Parathyroid adenoma (tissue), 2 donors: ENCODE data around the gene ZNF286A.
"Not testable (repeated sequence)": the region's sequence is repeated elsewhere in the genome, so short reads cannot be mapped to it uniquely, and the experiment has no call there.

Experiments used
- H2AFZ ChIP-seq: fragments of 300-600 bp; sonication (generic); one replicate; pipeline ENCODE4 v1.7.0; 2017; ENCODE audit warnings: antibody characterized with exemption, mild to moderate bottlenecking
- H3K27ac ChIP-seq: fragments of 300-600 bp; sonication (generic); one replicate; pipeline ENCODE4 v1.7.0; 2017
- H3K27me3 ChIP-seq: fragments of 300-600 bp; sonication (generic); one replicate; pipeline ENCODE4 v1.7.0; 2017; ENCODE audit warnings: low read length; ENCODE audit not compliant: control insufficient read depth, insufficient read depth
- H3K36me3 ChIP-seq: fragments of 300-600 bp; sonication (generic); one replicate; pipeline ENCODE4 v1.7.0; 2017; ENCODE audit warnings: low read length; ENCODE audit not compliant: control insufficient read depth, insufficient read depth
- H3K4me1 ChIP-seq: fragments of 300-600 bp; sonication (generic); one replicate; pipeline ENCODE4 v1.7.0; 2017; ENCODE audit warnings: control low read depth
- H3K4me2 ChIP-seq: fragments of 300-600 bp; sonication (generic); one replicate; pipeline ENCODE4 v1.7.0; 2017; ENCODE audit warnings: low read length
- H3K4me3 ChIP-seq: fragments of 300-600 bp; sonication (generic); one replicate; pipeline ENCODE4 v1.7.0; 2017; ENCODE audit warnings: low read depth, low read length
- H3K79me2 ChIP-seq: fragments of 300-600 bp; sonication (generic); one replicate; pipeline ENCODE4 v1.7.0; 2017; ENCODE audit warnings: control low read depth
- H3K9ac ChIP-seq: fragments of 300-600 bp; sonication (generic); one replicate; pipeline ENCODE4 v1.7.0; 2017; ENCODE audit warnings: mild to moderate bottlenecking
- H3K9me3 ChIP-seq: fragments of 300-600 bp; sonication (generic); one replicate; pipeline ENCODE4 v1.7.0; 2017; ENCODE audit warnings: low read length; ENCODE audit not compliant: control insufficient read depth
- donor health status: primary hyperparathyroidism.

ZNF286A gene

DNA sequence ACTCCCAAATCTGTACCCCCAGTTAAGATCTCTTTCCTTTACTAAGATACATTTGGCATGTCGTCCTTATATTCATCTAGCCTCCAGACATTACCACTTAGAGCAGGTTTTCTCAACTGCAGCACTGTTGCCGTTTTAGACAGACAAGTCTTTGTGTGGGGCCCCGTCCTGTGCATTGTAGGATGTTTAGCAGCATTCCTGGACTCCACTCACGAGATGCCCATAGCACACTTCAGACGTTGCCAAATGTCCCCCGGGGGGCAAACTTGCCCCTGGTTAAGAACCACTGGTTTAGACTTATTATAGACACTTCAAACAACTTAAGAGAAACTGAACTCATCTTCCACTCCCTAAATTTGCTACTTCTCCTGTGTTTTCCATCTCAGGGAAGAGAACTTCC lies 23.6 kb upstream of the ZNF286A start:
- H3K27me3 ChIP-seq, H3K4me3 ChIP-seq, H3K36me3 ChIP-seq, H3K9me3 ChIP-seq, H3K4me2 ChIP-seq, H2AFZ ChIP-seq, H3K4me1 ChIP-seq, H3K9ac ChIP-seq, H3K79me2 ChIP-seq, H3K27ac ChIP-seq: not testable (repeated sequence)

DNA sequence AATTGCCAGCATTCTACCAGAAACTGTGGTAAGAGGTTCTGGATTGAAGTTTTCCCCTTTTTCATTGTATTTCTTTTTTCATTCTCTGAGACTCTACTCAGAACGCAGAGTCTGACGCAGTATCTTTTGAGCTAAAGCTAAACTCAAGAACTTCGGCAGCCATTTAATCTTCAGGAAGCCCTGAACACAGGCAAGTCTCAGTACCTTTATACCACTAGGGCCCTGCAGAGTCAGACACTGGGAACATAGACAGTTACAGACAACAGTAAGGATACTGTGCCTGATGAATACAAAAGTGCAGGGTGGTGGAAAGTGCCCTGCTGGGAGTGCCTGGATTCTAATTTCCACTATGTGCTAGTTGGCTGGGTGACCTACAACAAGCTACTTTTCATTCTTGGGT lies 16.4 kb upstream of the ZNF286A start:
- H2AFZ ChIP-seq = peak overlapping the region; percentile 99
- not testable (repeated sequence) for H3K79me2 ChIP-seq, H3K9me3 ChIP-seq, H3K27me3 ChIP-seq, H3K4me3 ChIP-seq, H3K36me3 ChIP-seq, H3K4me2 ChIP-seq, H3K4me1 ChIP-seq, H3K27ac ChIP-seq, H3K9ac ChIP-seq

DNA sequence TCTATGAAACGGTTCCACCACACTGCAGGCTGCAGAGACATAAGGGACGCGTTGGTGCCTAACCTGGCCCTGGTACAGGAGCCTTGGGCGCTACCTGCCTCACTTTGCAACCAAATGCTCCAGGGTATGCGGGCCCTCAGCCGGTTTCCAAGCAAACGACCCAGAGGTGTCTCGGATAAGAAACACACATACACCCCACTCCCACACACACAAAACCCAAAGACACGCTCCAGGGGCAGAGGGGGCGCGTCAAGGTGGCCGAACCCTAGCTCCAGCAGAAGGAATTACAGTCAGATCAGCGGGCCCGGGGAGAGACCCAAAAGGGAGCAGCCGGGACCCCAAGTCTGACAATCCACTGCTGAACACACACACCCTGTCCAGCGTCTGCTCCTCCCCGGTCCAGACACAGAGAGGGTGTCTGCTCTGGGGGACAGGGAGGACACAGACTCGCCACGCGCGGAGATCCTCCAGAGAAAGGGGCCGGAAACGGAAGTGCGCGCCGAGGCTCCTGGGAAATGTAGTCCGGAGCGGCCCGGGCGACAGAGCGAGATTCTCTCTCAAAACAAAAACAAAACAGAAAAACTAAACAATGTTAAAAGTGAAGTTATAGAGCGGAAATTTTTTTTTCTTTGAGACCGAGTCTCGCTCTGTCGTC lies 15.6 kb upstream of the ZNF286A start, which contains the start of gene TRIM16:
Gene TRIM16, minus strand, starts transcription at position 488 of the 655 bp plus-strand sequence. CDS start 32,702 bp downstream, outside the sequence.
- not testable (repeated sequence) for H3K36me3 ChIP-seq, H3K27me3 ChIP-seq, H3K9ac ChIP-seq, H3K9me3 ChIP-seq, H3K79me2 ChIP-seq, H3K4me1 ChIP-seq
- peak within 1 kb of the TSS; percentile 99 for H2AFZ ChIP-seq
- H3K4me3 ChIP-seq = peak within 1 kb of the TSS; percentile 72
- H3K27ac ChIP-seq = peak within 1 kb of the TSS; percentile 47
- peak within 1 kb of the TSS; percentile 71 for H3K4me2 ChIP-seq

DNA sequence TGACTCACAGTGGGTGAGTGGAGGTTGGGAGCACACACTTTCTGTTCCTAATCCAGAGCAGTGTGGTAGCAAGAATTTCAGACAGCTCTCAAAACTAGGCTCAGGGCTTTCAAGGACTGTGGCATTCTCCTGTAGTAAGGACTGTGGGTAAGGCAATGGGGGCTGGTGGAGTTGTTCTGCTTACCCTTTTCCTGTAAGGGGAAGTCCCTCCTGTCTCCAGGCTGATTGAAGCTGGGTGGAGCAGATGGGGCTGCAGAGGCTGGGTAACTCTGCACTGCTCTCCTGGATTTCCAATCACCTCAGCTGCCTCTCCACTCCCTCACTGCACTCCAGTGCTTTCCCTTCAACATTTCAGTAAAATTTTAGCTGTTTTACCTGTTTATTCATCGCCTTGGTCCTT lies 12.1 kb upstream of the ZNF286A start:
- H3K27ac ChIP-seq, H3K36me3 ChIP-seq, H3K9me3 ChIP-seq, H3K4me1 ChIP-seq, H3K4me3 ChIP-seq, H3K9ac ChIP-seq, H3K79me2 ChIP-seq, H3K27me3 ChIP-seq, H2AFZ ChIP-seq, H3K4me2 ChIP-seq: not testable (repeated sequence)

DNA sequence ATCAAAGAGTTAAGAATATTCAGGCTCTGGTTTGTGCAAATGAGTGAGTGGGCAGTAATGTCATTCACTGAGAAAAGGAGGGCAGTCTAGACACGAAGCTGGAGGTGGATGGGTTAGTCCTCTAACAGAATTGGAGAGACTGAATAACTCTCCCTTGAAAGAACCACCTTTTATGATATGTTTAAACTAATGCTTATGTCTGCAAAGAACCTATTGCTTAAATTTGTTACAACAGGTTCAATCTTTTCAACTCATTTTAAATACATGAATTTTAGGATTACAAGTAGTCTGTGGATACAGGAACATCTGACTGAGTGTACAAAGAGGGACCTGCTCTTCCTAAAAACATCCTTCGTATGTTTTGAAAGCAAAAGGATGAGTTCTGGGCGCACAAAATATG lies 585 bp upstream of the ZNF286A start:
- H3K36me3 ChIP-seq, H3K9me3 ChIP-seq, H3K9ac ChIP-seq, H3K4me1 ChIP-seq, H3K27me3 ChIP-seq, H3K79me2 ChIP-seq: not testable (repeated sequence)
- Histone ChIP-seq H3K27ac (peak overlapping the region; percentile 57), H3K4me2 (peak overlapping the region; percentile 58), H2AFZ (peak overlapping the region; percentile 97), H3K4me3 (peak overlapping the region; percentile 69)

DNA sequence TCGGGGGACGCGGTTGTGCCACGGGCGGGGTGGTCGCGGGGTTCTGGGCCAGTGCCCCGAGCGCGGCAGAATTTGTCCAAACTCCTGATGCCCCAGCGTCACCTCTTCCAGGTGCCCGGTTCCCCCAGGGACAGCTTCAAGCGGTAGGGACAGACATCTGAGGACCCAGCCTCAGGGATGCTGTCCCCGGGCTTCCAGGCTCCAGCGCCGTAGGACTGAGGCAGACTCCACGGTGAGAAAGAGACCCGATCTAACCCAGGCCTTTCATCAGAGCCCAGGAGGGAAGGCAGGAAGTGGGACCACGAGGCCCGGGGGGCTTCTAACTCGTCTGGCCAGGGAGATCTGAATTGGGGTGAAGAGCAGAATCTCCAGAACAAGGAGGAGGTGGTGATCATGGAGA lies 385 bp downstream of the ZNF286A start:
- H3K9ac ChIP-seq, H3K9me3 ChIP-seq, H3K36me3 ChIP-seq, H3K79me2 ChIP-seq, H3K27me3 ChIP-seq, H3K4me1 ChIP-seq: not testable (repeated sequence)
- Histone ChIP-seq H2AFZ (peak overlapping the region; percentile 97), H3K27ac (peak overlapping the region; percentile 57), H3K4me3 (peak overlapping the region; percentile 69), H3K4me2 (peak overlapping the region; percentile 56)

DNA sequence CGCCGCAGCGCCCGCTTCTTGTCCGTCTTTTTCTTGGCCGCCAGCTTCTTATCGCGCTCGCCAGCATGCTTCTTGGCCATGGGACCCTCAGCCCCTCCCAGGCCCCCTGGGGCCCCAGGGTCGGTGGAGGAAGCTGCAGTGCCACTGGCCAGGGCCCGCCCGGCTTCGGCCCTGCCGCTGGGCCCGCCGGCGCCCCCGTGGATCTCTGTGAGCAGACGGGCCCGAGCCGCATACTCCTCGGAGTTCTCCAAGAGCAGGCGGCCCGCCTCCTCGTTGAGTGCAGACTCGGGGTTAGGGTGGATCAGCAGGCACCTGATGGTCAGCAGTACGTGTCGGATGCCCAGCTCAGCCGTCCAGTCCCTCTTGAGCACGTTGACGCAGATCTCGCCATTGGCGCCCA lies 4.7 kb downstream of the ZNF286A start:
- H3K27ac ChIP-seq, H3K27me3 ChIP-seq, H3K9me3 ChIP-seq, H3K4me3 ChIP-seq, H3K4me2 ChIP-seq, H3K79me2 ChIP-seq, H3K36me3 ChIP-seq, H3K4me1 ChIP-seq, H3K9ac ChIP-seq, H2AFZ ChIP-seq: not testable (repeated sequence)

DNA sequence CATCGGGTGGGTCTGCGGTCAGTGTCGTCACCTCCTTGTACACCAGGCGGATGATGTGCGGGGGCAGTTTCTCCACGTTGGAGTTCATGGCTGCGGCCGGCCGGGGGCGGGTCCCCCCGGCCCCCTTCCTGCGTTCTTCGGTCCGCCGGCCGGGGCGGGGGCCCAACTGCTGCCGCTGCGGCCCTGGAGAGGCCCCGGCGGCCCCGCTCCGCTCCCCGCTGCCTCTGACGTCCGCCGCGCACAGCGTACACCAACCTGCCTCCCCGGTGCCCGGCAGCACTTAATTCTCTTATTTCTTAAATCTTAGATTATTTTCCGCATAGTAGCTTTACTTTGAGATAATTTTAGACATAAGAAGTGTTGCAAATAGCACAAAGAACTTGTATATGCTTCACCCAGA lies 5.3 kb downstream of the ZNF286A start:
- not testable (repeated sequence) for H3K9me3 ChIP-seq, H3K4me2 ChIP-seq, H3K27me3 ChIP-seq, H3K79me2 ChIP-seq, H3K9ac ChIP-seq, H3K27ac ChIP-seq, H3K36me3 ChIP-seq, H3K4me3 ChIP-seq, H2AFZ ChIP-seq, H3K4me1 ChIP-seq

DNA sequence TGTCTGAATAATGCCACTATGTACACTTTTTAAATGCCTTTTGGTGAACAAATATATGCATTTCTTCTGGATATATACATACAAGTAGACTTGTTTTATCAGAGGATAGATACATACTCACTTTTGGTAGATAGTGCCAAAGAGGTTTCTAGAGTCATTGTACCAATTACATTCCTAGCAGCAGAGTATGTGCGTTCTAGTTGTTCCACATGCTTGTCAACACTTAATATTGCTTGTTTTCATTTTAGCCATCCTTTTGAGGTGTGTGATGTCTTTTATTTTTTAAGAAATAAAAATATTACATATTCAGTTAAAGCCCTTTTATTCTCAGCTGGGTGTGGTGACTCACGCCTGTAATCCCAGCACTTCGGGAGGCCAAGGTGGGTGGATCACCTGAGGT lies 9.3 kb downstream of the ZNF286A start:
- H3K4me1 ChIP-seq, H3K4me3 ChIP-seq, H3K27ac ChIP-seq, H3K36me3 ChIP-seq, H3K27me3 ChIP-seq, H3K79me2 ChIP-seq, H3K9me3 ChIP-seq, H3K9ac ChIP-seq, H3K4me2 ChIP-seq, H2AFZ ChIP-seq: not testable (repeated sequence)

DNA sequence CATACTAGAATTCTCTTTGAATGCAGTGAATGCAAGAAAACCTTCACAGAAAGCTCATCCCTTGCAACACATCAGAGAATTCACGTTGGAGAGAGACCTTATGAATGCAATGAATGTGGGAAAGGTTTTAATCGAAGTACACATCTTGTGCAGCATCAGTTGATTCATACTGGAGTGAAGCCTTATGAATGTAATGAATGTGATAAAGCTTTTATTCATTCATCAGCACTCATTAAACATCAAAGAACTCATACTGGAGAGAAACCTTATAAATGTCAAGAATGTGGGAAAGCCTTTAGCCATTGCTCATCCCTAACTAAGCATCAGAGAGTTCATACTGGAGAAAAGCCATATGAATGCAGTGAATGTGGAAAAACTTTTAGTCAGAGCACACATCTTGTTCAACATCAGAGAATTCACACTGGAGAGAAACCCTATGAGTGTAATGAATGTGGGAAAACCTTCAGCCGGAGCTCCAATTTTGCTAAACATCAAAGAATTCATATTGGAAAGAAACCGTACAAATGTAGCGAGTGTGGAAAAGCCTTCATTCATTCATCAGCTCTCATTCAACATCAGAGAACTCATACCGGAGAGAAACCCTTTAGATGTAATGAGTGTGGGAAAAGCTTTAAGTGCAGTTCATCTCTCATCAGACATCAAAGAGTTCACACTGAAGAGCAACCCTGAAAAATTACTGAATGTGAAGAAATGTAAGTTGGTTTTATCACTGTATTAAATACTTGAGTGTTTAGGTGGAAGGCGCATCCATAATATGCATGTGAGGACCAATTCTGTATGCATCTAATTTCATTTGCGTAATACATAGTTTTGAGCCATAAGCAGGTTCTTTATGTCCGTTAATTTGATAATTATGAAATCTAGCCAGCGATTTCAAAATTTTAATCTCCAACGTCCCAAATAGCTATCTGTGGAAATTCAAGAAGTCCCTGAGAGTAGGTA lies 17.3 kb downstream of the ZNF286A start:
- H3K27me3 ChIP-seq, H3K4me2 ChIP-seq, H3K9me3 ChIP-seq, H3K4me3 ChIP-seq, H3K36me3 ChIP-seq, H3K27ac ChIP-seq, H3K79me2 ChIP-seq, H3K9ac ChIP-seq, H3K4me1 ChIP-seq, H2AFZ ChIP-seq: not testable (repeated sequence)

DNA sequence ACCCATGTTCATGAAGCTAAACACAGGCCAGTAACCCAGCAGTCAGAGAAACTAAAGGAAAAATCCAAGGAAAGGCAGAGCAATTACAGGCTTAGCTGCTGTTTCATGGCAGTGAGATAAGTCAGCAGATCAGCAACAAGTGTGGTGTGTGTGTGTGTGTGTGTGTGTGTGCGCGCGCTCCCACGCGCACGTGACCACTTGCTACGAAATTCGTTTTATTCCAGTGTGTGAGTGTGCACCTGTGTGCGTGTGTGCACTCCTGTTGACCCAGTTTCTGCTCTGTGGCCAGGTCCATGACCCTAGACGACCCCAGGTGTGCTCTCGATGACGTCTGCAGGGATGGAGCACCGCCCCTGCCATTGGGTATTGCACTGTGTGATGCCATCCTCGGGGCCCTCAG lies 31.0 kb downstream of the ZNF286A start:
- not testable (repeated sequence) for H3K36me3 ChIP-seq, H3K9me3 ChIP-seq, H3K9ac ChIP-seq, H3K4me3 ChIP-seq, H3K27ac ChIP-seq, H3K27me3 ChIP-seq, H2AFZ ChIP-seq, H3K79me2 ChIP-seq, H3K4me2 ChIP-seq, H3K4me1 ChIP-seq
